CD1c-positive myeloid dendritic cell (primary cell): ENCODE data around the gene GRAMD2A.

Experiments used
- DNase-seq: peaks from one replicate; pipeline ENCODE4 v3.0.0-alpha.2; 2016; ENCODE audit errors: extremely low spot score

Gene GRAMD2A

DNA sequence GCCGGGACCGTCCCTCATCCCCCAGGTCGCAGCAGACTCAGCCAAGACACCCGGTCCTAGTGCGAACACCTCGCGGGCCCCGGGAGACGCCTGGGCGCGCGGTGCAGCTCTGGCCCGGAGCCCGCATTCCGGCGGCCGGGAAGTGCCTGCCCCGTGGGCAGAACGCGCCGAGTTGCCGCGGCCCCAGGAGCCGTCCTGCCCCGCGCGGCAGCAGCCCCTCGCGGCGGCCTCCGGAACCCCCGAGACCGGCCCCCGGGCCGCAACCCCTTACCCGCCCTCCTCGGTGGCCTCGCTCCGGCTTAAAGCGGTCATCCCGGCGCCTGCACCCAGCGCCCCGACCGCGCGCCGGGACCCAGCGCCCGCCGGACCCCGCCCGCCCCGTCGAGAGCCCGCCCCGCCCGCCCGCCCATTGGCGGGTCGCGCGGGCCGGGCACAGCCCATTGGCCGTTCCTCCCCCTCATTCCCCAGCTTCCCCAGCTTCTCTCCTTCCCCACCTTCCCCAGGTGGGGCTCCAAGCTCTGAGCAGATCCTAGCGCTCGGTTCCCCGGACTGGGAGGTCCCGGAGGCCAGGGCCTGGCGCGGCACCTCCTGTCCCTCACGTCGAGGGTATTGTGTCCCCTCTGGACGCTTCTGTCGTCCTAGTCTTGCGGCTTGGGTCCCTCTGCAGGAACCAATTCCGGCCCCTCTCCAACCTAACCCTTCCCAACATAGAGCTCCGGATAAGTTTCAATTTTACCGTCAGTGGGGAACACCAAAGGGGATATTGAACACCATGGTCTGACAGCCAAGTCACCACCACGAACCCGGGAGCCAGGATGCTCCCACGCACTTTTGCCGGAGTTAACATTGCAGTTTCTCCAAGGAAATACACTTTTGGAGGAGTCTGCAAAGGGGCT lies at the start of gene GRAMD2A:
Gene GRAMD2A (minus strand): TSS at position 328 of the 896 bp plus-strand sequence.
- DNase-seq: peak; percentile 8

DNA sequence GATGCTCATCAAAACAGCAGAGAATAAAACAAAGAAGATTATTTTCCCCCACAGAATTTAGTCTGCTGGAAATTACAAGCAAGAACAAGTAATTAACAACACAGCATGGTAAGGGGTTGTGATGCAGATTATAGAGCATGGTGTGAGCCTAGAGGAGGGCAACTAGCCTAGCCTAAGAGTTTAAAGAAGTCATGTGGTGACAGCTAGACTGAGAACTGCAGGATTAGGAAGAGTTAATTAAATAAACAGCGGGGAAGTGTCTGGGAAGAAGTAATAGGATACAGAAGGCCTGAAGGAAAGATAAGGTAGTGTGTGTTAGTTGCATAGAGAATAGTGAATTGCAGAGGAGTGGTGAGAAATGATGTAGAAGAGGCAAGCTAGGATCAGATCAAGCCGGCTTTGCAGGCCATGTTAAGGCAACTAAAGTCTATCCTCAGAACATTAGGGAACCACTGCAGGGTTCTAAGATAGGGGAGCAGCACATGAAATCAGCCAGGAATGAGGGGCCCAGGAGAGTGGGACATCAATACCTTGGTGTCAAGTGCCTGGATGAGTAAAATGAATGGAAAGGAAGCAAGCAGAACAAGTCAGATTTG lies 45.3 kb upstream of the GRAMD2A start:
- no peak for DNase-seq

DNA sequence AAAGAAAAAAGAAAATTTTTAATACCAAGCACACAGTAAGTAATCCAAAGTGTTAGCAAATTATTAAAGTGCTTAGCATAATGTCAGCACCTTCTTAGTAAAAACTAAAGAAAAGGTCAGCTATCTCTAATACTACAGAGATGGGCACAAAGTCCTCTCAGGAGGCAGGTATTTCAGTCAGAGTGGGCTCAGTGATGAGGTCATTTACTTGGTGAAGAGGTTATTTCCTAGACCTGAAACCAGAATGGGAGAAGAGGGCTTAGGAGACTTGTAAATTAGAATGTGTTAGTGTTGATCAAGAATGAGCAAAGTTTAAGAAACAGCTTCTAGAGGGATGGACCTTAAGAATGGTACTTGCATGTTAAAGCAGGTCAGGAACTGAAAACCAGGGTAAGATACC lies 42.1 kb upstream of the GRAMD2A start:
- no peak for DNase-seq

DNA sequence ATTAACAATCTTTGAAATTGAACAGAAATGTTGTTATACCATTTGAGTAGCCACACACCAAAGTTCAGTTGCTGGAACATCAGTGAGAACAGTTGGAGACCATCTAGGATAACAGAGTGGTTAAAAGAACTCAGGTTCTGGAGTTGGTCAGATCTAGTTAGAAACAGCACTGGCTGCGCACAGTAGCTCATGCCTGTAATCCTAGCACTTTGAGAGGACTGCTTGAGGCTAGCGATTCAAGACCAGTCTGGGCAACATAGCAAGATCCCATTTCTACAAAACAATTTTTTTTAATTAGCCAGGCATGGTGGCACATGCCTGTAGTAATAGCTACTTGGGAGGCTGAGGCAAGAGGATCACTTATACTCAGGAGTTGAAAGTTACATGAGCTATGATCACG lies 41.0 kb upstream of the GRAMD2A start:
- DNase-seq: no peak

DNA sequence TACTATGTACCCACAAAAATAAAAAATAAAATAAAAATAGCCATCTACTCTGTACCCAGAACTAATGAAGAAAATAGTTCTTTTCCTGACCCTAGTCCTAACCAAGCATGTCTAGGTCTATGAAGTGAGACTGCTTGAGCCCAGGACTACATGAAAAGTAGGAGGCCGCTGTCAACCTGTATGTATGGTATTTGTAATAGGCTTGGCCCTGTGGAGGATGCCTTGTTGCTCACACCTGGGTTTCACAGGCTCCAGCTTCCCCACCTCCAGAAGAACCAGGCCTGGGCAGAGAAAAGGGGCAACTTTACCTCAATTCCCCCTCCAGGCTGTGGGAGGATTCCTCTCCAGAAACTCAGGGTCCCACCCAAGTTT lies 40.3 kb upstream of the GRAMD2A start:
- DNase-seq: no peak

DNA sequence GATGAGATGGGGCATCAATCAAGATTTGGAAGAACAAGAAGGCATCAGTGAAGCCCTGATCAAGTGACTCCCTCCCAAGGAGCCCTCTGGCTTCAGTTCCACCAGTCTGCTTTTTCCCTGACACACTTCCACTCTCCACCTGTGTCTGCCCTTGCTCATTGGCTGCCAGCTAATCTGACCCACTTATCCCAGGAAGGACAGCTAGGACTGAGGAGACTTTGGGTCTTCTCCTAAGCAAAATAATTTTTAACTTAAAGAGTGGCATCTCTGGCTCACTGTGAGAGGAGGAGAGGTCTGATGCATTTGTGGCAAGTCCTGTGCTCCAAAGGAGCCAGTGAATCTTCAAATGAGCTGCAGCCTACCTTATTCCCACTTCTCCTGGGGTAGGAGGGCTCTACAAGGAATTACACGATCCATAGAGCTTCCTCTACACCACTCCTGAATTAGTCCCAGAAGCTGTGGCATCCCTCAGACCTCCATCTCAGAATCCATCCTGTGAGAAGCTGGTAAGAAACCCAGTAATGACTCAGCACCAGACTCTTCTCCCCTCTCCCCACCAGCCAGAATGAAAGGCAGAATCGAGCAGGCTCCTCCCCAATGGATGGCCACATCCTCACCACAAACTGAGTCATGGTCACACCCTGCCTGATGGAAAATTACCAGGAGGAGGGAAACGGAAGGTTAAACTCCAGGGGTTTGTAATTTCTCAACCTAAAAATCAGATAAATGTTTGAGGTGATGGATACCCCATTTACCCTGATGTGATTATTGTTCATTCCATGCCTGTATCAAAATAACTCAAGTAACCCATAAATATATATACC lies 39.7 kb upstream of the GRAMD2A start:
- DNase-seq: peak; percentile 86

DNA sequence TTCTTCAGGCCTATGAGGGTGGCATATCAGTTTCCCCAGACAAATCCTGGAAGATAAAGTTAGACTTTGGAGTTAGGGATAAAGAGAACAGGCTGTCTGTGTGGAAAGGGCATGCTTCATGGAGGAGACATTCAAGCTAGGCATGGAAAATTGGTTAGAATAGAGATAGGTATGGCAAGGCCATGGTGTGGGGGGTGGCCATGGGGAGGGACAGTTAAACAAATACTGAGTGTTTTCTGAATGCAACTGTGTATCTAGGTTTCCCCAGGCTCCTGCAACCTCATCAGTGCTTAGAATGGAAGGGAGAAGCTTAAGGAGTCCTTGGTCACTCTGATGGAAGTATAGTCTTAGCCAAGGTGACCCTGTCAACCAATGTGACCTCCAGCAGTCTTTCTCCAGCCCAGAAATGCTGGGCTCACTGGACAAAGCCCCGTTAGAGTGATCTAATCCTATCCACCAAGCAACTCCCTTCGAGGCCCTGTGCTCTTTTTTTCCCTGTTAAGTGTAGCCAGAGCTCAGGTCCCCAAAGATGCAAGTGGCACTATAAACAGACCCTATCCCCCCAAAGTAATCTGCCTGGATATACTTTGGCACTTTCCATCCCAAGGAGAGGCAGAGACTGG lies 38.9 kb upstream of the GRAMD2A start:
- DNase-seq: no peak

DNA sequence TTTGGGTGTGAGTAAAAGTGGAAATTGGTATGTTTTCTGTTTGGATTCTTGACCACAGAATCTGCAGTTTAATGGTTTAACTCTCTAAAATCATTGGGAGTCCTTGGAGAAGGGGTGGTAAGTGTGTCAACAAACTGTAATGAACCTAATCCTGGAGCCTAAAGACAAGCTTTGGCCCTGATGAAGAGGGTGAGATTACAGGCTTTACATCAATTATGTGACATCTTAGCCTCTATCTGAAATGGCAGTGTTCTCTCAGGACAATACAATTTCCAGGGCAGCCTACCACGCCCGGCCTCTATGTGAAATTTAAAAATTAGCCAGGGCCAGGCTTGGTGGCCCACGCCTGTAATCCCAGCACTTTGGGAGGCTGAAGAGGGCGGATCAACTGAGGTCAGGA lies 37.7 kb upstream of the GRAMD2A start:
- DNase-seq: no peak

DNA sequence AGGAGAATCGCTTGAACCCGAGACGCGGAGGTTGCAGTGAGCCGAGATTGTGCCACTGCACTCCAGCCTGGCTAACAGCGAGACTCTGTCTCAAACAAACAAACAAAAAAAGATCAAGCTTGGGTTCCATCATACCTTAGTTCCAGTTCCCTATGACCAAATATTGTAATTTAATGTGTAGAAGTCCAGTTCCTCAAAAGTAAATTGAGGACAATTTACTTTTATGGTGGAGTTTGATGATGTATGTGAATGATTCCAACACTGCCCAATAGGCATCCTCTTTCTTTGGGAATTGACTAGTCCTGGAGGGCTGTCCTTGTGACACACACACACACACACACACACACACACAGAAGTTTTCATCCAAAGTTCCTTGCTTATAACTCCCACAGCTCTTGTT lies 36.2 kb upstream of the GRAMD2A start:
- DNase-seq: peak; percentile 59

DNA sequence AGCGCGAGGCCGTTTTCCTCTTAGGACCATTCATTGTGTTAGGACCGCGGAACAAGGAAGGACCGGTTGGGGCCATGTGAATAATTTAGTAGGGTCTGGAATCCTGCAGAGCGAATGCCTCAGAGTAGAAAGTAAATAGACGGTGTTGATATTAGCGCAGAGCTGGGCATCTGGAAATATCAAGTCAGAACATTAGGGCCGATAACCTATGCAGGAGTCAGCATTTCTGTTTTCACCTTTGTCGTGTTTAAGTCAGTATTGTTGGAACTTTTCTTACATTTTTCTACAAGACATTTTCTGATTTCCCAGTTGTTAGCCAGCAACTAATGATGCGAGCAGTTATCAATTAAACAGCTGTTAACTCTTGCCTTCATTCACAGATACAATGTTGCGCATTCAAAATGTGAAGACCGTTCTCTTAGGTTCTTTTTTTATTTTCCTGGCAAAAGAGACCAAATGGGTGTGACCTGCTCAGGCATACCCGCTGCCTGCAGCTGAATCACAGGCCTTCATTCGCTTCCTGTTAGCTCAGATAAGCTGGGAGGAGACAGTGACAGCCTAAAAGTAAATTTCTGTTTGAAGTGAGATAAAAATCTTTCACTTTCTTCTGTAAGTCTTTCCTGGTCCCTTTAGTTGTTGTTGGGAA lies 34.4 kb upstream of the GRAMD2A start:
- DNase-seq: peak; percentile 67

DNA sequence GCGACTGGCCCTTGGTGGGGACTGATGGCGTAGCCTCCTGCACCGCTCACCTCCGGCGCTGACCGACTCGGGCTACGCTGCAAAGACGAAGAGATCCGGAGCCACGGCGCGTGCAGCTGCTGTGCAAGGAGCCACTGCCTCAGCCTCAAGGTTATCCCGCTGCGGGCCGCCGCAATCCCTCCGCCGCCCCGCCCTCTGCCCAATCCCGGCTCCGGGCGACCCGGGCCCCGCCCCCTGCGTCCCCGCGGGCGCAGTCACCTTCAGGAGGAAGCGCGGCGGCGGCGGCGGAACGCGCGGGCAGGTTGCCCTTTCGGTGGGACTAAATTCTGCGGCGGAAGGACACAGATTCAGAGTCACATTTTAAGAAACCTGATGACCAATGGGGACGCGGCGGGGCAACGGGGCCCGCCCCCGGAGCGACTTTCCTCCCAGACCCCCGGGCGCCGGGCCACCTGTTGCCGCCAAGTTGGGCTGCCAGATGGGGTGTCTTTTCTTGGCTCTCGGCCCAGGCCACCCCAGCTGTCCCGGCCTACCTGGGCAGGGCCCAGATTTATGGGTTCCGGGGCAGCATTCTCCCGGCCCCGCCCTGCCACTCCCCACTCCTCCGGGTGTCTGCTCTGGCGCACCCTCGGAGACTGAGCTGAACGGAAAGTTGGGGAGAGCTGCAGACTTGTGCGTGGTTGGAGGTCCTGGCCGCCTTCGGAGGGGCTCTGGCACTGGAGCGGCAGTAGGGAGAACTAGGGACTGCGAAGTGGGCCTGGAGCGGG lies 33.7 kb upstream of the GRAMD2A start, which contains the start of gene PKM:
Gene PKM (minus strand): TSS at position 125 of the 767 bp plus-strand sequence. CDS start 12,093 bp downstream, outside the sequence.
- DNase-seq: peak; percentile 96

DNA sequence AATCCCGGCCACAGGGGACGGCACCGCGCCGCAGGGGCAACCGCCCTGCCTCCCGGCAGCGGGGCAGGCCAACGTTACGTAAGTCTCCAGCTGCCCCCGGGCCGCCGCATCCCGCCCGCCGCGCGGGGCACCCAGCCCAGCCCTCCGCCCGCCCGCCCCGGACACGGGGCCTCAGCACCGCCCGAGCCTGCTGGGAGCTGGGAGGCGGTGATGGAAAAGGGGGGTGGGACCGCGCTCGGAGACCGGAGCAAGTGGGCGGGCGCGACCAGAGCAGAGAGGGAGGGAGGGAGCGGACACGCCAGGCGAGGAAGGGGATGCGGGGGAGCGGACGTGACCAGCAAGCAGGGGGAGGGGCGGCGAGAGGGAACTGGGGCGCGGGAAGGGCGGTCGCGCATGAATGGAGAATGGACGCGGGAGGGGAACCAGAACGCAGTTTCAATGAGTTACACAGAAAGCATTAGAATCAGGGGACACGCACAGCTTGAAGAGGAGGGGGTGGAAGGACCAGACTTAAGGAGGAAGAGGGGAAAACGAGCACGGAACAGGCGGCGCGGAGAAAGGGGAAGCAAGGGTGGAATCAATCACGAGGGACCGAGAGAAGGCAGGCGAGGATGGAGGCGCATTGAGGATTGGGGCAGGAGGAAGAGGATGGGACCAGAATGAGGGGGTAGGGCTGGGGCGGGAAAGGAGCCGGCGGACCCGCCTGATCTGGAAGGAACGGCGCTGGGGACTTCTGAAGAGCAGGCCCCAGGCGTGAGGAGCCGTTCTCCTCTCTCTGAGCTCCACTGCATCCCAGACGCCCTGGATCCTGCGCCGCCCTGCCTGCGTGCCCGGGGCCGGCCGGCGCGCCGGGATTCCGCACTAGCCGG lies 32.8 kb upstream of the GRAMD2A start:
- peak; percentile 93 for DNase-seq

DNA sequence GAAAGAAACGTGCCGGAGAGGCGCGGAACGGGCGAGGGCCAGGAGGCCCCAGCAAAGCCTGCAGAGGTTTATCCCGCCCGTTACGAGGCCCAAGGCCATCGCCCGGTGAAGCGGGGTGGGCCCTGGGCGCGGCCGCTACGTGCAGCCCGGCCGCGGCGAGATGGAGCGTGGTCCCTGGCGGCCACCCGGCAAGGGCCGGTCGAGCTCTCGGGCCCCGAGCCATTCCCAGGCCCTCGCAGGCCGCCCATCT lies 32.3 kb upstream of the GRAMD2A start:
- DNase-seq: no peak

DNA sequence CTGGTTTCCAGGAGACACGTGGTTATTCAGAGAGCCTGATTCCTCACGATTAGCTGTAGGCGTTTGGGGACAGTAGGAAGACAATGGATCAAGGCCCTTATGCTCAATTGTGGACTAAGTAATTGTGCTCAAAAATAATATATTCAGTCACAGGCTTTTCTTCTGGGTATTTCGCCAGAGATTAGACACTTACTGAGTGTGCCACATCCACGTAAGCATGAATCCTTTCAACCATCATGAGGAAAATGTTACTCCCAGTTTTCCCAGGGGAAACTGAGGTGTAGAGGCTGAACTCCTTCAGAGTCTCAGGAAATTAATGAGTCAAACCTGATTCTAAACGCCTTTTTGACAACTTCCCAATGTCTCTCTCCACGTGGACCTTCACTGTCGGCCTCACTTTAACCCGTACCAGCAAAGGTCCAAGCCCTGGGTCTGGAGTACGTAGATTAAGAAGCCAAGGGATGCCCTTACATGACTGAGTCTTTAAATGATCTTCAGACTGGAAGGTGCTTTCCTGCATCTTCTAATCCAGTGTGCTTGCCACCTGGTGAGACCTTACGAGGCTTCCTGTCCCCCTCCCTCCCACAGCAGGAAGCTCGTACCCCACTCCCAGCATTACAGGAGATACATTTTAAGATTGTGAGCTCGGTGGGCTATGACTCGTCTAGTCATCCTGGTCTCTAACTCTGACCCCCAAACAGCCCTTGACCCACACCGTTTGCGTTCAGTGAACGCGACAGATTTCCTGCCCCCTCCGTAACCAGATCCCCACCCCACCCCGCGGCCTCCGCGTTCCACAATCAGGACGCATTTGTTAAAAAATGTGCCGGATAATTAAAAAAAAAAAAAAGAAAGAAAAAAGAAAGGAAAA lies 31.7 kb upstream of the GRAMD2A start:
- DNase-seq: peak; percentile 65

DNA sequence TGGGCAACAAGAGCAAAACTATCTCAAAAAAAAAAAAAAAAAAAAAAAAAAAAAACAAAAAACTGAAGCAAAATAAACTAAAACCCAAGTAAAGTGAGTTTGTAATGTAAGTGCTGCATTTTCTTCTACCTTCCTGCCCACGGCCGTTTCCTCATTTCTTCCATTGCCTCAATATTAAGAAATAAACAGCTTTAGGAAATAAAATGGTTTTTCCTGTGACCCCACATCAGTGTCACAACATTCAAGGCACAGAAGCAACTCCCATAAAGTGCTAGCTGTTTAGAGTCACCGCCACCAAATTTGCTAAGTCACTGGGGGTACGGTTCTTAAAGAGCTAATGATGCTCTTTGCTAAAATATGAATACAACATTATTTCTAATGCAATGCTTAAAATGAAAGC lies 30.1 kb upstream of the GRAMD2A start:
- peak; percentile 76 for DNase-seq

DNA sequence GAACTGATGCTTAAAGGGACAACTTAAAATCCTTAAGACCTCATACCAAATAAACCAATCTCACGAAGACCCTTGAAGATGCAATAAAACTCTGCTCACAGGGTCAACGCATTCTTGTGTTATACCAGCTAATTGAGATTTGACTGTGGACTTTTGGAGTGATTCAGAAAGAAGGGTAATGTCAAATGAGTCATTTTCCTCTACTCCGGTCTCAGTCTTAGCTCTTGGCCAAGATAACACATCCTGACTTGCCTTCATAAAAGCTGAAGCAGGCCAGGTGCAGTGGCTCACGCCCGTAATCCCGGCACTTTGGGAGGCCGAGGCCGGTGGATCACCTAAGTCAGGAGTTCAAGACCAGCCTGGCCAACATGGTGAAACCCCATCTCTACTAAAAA lies 29.6 kb upstream of the GRAMD2A start:
- peak; percentile 38 for DNase-seq

DNA sequence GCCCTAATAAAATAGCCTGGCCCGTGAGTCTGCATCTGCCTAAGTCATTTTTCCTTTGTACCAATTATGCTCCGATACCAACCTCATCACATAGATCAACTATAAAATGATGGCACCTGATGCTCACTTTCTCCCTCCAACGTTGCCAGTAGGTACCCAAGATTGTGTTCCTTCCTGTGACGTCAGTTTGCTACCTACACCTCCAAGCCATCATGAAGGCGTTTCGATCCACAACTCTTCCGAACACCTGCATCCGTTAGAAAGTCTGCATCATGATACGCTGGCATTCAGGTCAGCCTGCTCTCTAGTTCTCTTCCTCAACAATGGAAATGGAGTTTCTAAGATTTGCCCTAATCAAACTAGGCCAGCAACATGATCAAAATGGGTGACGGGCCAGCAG lies 25.7 kb upstream of the GRAMD2A start:
- no peak for DNase-seq

DNA sequence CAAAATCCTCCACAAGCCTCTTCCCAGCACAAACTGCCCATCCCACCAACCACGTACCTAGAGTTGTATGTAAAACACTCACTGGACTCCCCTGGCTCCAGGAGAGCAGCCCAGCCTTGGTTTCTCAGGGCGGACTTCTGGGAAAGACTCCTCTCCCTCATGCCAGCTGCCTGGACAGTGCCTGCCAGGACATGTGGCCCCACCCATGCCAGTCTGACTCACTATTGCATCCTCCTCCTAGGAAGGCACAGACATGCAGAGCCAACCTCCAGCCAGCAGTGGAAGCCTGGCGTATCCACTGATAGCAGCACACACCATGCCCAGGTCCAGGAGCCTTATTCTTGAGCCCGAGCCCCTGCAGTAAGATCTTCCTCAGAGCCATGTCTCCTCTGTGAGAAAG lies 24.8 kb upstream of the GRAMD2A start:
- DNase-seq: peak; percentile 30

DNA sequence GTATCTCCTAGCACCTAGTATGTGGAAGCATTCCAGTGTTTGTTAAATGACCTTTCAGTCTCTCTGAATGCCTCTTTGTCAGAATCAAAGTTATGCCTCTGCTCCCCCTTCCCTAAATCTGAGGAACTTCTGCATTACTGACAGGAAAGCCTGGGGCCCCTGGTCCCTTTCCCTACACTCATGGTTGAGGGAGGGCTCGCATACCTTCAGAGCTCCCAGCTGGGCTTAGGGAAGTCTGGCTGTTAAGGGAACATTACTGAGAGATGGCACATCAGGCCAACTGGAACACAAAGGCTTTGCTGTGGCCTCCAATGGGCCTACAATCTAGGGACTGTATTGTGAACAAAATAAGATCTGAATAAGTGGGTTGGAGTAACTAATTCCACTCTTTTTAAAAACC lies 23.1 kb upstream of the GRAMD2A start:
- peak; percentile 39 for DNase-seq
